ENCODE data around the gene PCBP3.

DNA sequence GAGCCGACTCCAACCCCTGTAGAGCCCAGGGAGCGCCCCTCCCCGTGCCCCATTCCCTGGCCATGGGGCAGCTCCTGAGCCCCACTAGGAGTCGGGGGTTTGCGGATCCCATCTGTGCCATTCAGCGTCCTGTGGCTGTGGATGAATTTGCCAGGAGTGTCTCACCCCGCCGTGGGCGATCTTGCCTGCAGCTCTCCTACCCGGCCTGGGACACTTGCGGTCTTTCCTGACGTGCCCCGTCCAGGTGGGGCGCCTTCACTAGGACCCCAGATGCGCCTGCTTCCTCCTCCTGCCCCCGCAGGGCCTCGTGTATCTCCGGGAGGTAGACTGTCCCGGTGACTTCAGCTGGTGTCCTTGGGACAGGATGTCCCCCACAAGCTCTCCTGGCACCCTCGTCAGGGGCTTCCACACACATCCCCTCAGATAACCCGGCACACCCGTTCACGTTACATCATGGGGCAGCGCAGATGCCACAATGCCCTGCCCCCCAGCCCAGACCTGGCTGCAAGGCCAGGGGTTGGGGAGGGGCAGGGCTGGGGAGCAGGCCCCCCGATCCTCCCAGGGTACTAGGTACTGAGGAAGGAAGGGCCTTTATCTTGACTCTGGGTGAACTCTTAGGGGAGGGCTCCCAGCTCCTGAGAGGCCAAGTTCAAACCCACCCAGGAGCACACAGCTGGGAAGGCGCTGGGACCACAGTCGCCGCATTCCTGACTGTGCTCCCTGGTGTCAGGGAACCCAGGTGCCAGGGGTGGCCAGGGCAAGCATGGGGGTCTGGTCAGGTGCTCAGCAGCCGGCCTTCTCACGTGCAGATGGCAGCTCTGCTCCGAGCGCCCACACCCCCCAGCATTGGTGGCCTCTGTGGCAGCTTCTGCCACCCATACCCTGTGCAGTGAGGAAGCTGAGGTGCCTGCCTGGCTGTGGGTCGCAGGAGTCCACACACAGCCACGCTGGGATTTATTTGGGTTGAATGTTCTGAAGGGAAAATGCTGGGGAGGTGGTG is 284.6 kb downstream of the PCBP3 start:
- TF ChIP-seq, protein P1, sequence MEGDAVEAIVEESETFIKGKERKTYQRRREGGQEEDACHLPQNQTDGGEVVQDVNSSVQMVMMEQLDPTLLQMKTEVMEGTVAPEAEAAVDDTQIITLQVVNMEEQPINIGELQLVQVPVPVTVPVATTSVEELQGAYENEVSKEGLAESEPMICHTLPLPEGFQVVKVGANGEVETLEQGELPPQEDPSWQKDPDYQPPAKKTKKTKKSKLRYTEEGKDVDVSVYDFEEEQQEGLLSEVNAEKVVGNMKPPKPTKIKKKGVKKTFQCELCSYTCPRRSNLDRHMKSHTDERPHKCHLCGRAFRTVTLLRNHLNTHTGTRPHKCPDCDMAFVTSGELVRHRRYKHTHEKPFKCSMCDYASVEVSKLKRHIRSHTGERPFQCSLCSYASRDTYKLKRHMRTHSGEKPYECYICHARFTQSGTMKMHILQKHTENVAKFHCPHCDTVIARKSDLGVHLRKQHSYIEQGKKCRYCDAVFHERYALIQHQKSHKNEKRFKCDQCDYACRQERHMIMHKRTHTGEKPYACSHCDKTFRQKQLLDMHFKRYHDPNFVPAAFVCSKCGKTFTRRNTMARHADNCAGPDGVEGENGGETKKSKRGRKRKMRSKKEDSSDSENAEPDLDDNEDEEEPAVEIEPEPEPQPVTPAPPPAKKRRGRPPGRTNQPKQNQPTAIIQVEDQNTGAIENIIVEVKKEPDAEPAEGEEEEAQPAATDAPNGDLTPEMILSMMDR (IDR thresholded peaks at IDR 0.05 in 4 of 5, conservative IDR thresholded peaks at IDR 0.05 in 1 of 5), result no peak
- no peak for TF ChIP-seq POLR2A (IDR thresholded peaks at IDR 0.05)

Measured in gastrocnemius medialis (tissue), 4 donors.